PC-3 (cell line): ENCODE measurements around the gene VCAN. TPM values are rescaled to one million over a fixed set of nuclear protein-coding genes. Genes with fewer than 3 reads are reported as not detected.
A peak's percentile ranks its signal among the peaks of the same experiment; 100 is the strongest.

Experiments used
- ATAC-seq: fragments of 200-7000 bp; cut with Tn5 transposase; 2 replicates; pipeline ENCODE4 v1.9.1; 2020; ENCODE audit warnings: mild to moderate bottlenecking, moderate library complexity
- BruUV-seq: library from RNA; stranded (reverse); fragments of 400-500 nt; replicated peaks from 2 replicates; lab custom pipeline; 2021; lab: Mats Ljungman, UMichigan
- CTCF ChIA-PET: fragments of 300-600 bp; sonication (Branson Sonifier 250); formaldehyde crosslinking; loops from one replicate; lab custom pipeline; 2022; ENCODE audit warnings: antibody characterized with exemption; lab: Charles Lee
- POLR2A ChIA-PET: fragments of 300-600 bp; sonication (Branson Sonifier 250); formaldehyde crosslinking; loops from one replicate; lab custom pipeline; 2022; ENCODE audit warnings: antibody characterized with exemption; ENCODE audit not compliant: unreplicated experiment; lab: Charles Lee
- DNase-seq: peaks from one replicate; pipeline ENCODE4 v3.0.0-alpha.2; 2015
- H2AFZ ChIP-seq: fragments of 300-600 bp; sonication (generic); 2 replicates; pipeline ENCODE4 v1.6.0; 2016; ENCODE audit warnings: antibody characterized with exemption, low read length
- H3F3A ChIP-seq: fragments of 300-600 bp; sonication (generic); one replicate; pipeline ENCODE4 v1.6.0; 2017; ENCODE audit warnings: antibody characterized with exemption, low read length, control low read depth, mild to moderate bottlenecking; ENCODE audit not compliant: unreplicated experiment
- H3K27ac ChIP-seq: fragments of 300-600 bp; sonication (generic); 2 replicates; pipeline ENCODE4 v1.5.1; 2016; ENCODE audit warnings: mild to moderate bottlenecking, low read length
- H3K27me3 ChIP-seq: fragments of 300-600 bp; sonication (generic); 2 replicates; pipeline ENCODE4 v1.6.1; 2016; ENCODE audit warnings: low read length, mixed read lengths
- H3K36me3 ChIP-seq: fragments of 300-600 bp; sonication (generic); 2 replicates; pipeline ENCODE4 v1.6.1; 2016; ENCODE audit warnings: low read depth, mixed run types, low read length, mixed read lengths
- H3K4me1 ChIP-seq: fragments of 300-600 bp; sonication (generic); 2 replicates; pipeline ENCODE4 v1.5.1; 2016; ENCODE audit warnings: low read length; ENCODE audit not compliant: insufficient read depth
- H3K4me2 ChIP-seq: fragments of 300-600 bp; sonication (generic); 2 replicates; pipeline ENCODE4 v1.6.0; 2016; ENCODE audit warnings: low read length
- H3K4me3 ChIP-seq: fragments of 300-600 bp; sonication (generic); 2 replicates; pipeline ENCODE4 v1.5.1; 2016; ENCODE audit warnings: mild to moderate bottlenecking, low read length, mixed read lengths
- H3K79me2 ChIP-seq: fragments of 300-600 bp; sonication (generic); 2 replicates; pipeline ENCODE4 v1.6.1; 2017; ENCODE audit warnings: low read length, mixed read lengths
- H3K9ac ChIP-seq: fragments of 300-600 bp; sonication (generic); 2 replicates; pipeline ENCODE4 v1.6.0; 2016; ENCODE audit warnings: mild to moderate bottlenecking, low read length
- H3K9me2 ChIP-seq: fragments of 300-600 bp; sonication (generic); replicated peaks from 2 replicates; pipeline ENCODE4 v1.6.1; 2016; ENCODE audit warnings: mixed run types, low read length, mixed read lengths
- H3K9me3 ChIP-seq: fragments of 300-600 bp; sonication (generic); 2 replicates; pipeline ENCODE4 v1.6.1; 2016; ENCODE audit warnings: low read length, mixed read lengths
- H4K20me1 ChIP-seq: fragments of 300-600 bp; sonication (generic); 2 replicates; pipeline ENCODE4 v1.6.1; 2016; ENCODE audit warnings: low read length, mixed read lengths
- CTCF ChIP-seq: fragments of 300-600 bp; sonication (generic); conservative IDR thresholded peaks from 2 replicates; pipeline ENCODE4 v1.5.1; 2017; ENCODE audit warnings: antibody characterized with exemption, low read depth, mild to moderate bottlenecking, low read length
- EZH2 ChIP-seq: fragments of 300-600 bp; sonication (generic); IDR thresholded peaks from one replicate; pipeline ENCODE4 v1.6.1; 2017; ENCODE audit warnings: antibody characterized with exemption, mild to moderate bottlenecking, low read length; ENCODE audit not compliant: unreplicated experiment
- EZH2phosphoT487 ChIP-seq: fragments of 300-600 bp; sonication (generic); IDR thresholded peaks from 2 replicates; pipeline ENCODE4 v1.6.1; 2018; ENCODE audit warnings: mild to moderate bottlenecking, antibody characterized with exemption, low read length, borderline replicate concordance
- intact Hi-C: fragments of 100-400 bp; cut with micrococcal nuclease; formaldehyde crosslinking; loops from 2 replicates; pipeline ENCODE4 v1.9.0; 2023
- total RNA-seq: library from RNA; depleted of rRNA; stranded (reverse); fragments of >200 nt; gene quantifications from 2 replicates; pipeline ENCODE4 v1.2.3, GENCODE V29; 2014

VCAN gene
- total RNA-seq, 1 experiment from 2014 or later, result 6.2 TPM

GRCh38 chr5:83576341-83576740, 104.8 kb downstream of the VCAN start:
- BruUV-seq, result no TSS peak
- H3K4me2 ChIP-seq, result 0 out of 2 replicates have a peak overlapping the region, but pooled peaks have one; percentile 12

GRCh38 chr5:83577036-83577636, 105.6 kb downstream of the VCAN start:
- intact Hi-C loops, result no loop called here

More at GRCh38 chr5:83576341-83576740, 104.8 kb downstream of the VCAN start:
- Histone ChIP-seq H2AFZ (no peak overlapping the region), H3K9me2 (no peaks in the 10 kb centered on the region), H3K9ac (no peak overlapping the region), H4K20me1 (no peaks in the 10 kb centered on the region), H3K79me2 (no peaks in the 10 kb centered on the region), H3K9me3 (no peaks in the 10 kb centered on the region), H3K4me3 (no peak overlapping the region), H3K27ac (peak overlapping the region; percentile 65), H3K27me3 (no peaks in the 10 kb centered on the region), H3K4me1 (peaks cover 22% of the 10 kb centered on the region), H3F3A (peaks cover 11% of the 10 kb centered on the region), H3K36me3 (no peaks in the 10 kb centered on the region)
- ChIA-PET CTCF (no interaction called here), POLR2A (no interaction called here)
- DNase-seq (peak; percentile 56), ATAC-seq (peak; percentile 55)
- intact Hi-C loops, result no loop called here
- TF ChIP-seq EZH2phosphoT487 (no peak), EZH2 (no peak), CTCF (no peak)

More at GRCh38 chr5:83577036-83577636, 105.6 kb downstream of the VCAN start:
- Histone ChIP-seq H3K27ac (peak overlapping the region; percentile 65), H3K4me2 (peak overlapping the region; percentile 59), H3K4me1 (peaks cover 22% of the 10 kb centered on the region), H3F3A (peaks cover 11% of the 10 kb centered on the region), H3K27me3 (no peaks in the 10 kb centered on the region), H3K4me3 (no peak overlapping the region), H3K79me2 (no peaks in the 10 kb centered on the region), H3K9me2 (no peaks in the 10 kb centered on the region), H3K9me3 (no peaks in the 10 kb centered on the region), H4K20me1 (no peaks in the 10 kb centered on the region), H3K36me3 (no peaks in the 10 kb centered on the region), H2AFZ (no peak overlapping the region), H3K9ac (no peak overlapping the region)
- BruUV-seq, result no TSS peak
- ChIA-PET POLR2A (no interaction called here), CTCF (interaction anchor here (0.5 kb wide), 1 partner anchor 415 kb away, joined by 3 read pairs; no protein-coding TSS in a partner anchor)
- DNase-seq, result peak; percentile 69
- ATAC-seq, result peak; percentile 76
- TF ChIP-seq CTCF, result no peak
- TF ChIP-seq EZH2phosphoT487, result no peak
